ENCODE results near the gene AKT1S1.

AKT1S1 gene

GRCh38 chr19:49849433-49850220 lies 27.5 kb downstream of the AKT1S1 start:
- Mint-ChIP-seq H3K9me3 (peaks cover 9% of the 10 kb centered on the region), H3K4me1 (peaks cover 49% of the 10 kb centered on the region), H3K27ac (peak overlapping the region; percentile 72), H3K27me3 (no peaks in the 10 kb centered on the region), H3K4me3 (peak overlapping the region; percentile 84), H3K36me3 (ENCODE audit: low read depth) (peaks cover 7% of the 10 kb centered on the region)
- DNase-seq = no peak
- ATAC-seq = no peak

GRCh38 chr19:49848938-49849337 lies 28.2 kb downstream of the AKT1S1 start:
- no peak for ATAC-seq
- H3K4me1 Mint-ChIP-seq = peaks cover 49% of the 10 kb centered on the region
- peak overlapping the region; percentile 72 for H3K27ac Mint-ChIP-seq
- H3K36me3 Mint-ChIP-seq (ENCODE audit: low read depth) = peaks cover 7% of the 10 kb centered on the region
- peaks cover 9% of the 10 kb centered on the region for H3K9me3 Mint-ChIP-seq
- H3K4me3 Mint-ChIP-seq = peak overlapping the region; percentile 60
- no peak for DNase-seq
- H3K27me3 Mint-ChIP-seq = no peaks in the 10 kb centered on the region

GRCh38 chr19:49847731-49848696 lies 29.1 kb downstream of the AKT1S1 start:
- ATAC-seq (no peak), DNase-seq (no peak)
- Mint-ChIP-seq H3K27me3 (no peaks in the 10 kb centered on the region), H3K27ac (peak overlapping the region; percentile 46), H3K4me3 (no peak overlapping the region), H3K9me3 (peaks cover 9% of the 10 kb centered on the region), H3K4me1 (peaks cover 41% of the 10 kb centered on the region), H3K36me3 (ENCODE audit: low read depth) (peaks cover 7% of the 10 kb centered on the region)

- Mint-ChIP-seq H3K27me3 (no peaks in the 10 kb centered on the region), H3K27ac (no peak overlapping the region), H3K9me3 (peaks cover 9% of the 10 kb centered on the region), H3K4me1 (peaks cover 28% of the 10 kb centered on the region), H3K36me3 (ENCODE audit: low read depth) (peaks cover 2% of the 10 kb centered on the region), H3K4me3 (no peak overlapping the region)
- DNase-seq (no peak), ATAC-seq (no peak)
These were observed 30.7 kb downstream of the AKT1S1 start for GRCh38 chr19:49846408-49846807.

- Mint-ChIP-seq H3K9me3 (peaks cover 9% of the 10 kb centered on the region), H3K27ac (no peak overlapping the region), H3K27me3 (no peaks in the 10 kb centered on the region), H3K36me3 (ENCODE audit: low read depth) (peaks cover 5% of the 10 kb centered on the region), H3K4me1 (peaks cover 25% of the 10 kb centered on the region), H3K4me3 (no peak overlapping the region)
- ATAC-seq = no peak
- DNase-seq = no peak
These were observed 31.7 kb downstream of the AKT1S1 start for GRCh38 chr19:49845414-49845813.

DNA sequence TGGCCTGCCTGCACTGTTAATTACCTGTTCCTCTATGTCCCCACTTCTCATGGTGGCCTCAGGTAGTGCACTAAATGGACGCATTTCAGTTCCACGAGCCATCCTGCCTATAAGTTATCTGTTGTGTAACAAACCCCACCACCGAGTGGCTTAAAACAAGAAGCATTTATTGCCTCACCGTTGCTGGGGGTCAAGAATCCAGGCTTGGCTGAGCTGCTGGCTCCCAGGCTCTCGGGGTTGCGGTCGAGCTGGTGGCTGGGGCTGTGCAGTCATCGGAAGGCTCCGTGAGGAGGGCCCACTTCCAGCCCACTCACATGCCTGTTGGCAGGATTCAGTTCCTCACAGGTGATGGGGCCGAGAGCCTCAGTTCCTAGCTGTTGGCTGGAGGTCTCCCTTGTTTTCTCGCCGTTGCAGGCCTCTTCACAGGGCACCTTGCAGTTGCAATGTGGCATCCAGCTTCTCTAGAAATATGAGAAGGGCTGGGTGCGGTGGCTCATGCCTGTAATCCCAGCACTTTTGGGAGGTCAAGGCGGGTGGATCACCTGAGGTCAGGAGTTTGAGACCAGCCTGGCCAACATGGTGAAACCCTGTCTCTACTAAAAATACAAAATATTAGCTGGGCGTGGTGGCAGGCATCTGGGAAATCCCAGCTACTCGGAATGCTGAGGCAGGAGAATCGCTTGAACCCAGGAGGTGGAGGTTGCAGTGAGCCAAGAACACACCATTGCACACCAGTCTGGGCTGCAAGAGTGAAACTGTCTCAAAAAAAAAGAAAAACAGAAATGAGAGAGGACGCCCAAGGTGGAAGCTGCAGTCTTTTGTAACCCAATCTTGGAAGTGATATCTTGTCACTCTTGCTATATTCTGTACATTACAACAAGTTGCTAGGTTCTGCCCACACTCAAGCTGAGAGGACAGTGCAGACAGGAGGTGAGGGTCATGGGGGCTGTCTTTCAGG lies 32.7 kb downstream of the AKT1S1 start:
- H3K36me3 Mint-ChIP-seq (ENCODE audit: low read depth) = peaks cover 5% of the 10 kb centered on the region
- peaks cover 16% of the 10 kb centered on the region for H3K4me1 Mint-ChIP-seq
- DNase-seq = no peak
- no peak for ATAC-seq
- H3K4me3 Mint-ChIP-seq = no peak overlapping the region
- peaks cover 4% of the 10 kb centered on the region for H3K9me3 Mint-ChIP-seq
- H3K27ac Mint-ChIP-seq = no peak overlapping the region
- no peaks in the 10 kb centered on the region for H3K27me3 Mint-ChIP-seq

DNA sequence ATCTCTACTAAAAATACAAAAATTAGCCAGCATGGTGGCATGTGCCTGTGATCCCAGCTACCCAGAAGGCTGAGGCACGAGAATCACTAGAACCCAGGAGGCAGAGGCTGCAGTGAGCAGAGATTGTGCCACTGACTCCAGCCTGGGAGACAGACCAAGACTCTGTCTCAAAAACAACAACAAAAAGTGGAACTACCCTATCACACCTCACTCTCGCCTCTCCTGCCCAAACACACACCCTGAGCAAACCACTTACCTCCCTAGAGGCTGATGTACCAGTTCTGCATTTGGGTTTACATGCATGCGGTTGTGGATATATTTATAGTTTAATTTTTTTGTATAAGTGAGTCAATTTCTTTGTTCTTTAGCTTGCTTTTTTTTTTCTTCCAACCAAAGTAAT lies 33.9 kb downstream of the AKT1S1 start:
- no peak for DNase-seq
- H3K9me3 Mint-ChIP-seq = no peaks in the 10 kb centered on the region
- no peak overlapping the region for H3K4me3 Mint-ChIP-seq
- no peak for ATAC-seq
- H3K4me1 Mint-ChIP-seq = peaks cover 4% of the 10 kb centered on the region
- no peaks in the 10 kb centered on the region for H3K27me3 Mint-ChIP-seq
- no peak overlapping the region for H3K27ac Mint-ChIP-seq
- H3K36me3 Mint-ChIP-seq (ENCODE audit: low read depth) = peaks cover 11% of the 10 kb centered on the region

DNA sequence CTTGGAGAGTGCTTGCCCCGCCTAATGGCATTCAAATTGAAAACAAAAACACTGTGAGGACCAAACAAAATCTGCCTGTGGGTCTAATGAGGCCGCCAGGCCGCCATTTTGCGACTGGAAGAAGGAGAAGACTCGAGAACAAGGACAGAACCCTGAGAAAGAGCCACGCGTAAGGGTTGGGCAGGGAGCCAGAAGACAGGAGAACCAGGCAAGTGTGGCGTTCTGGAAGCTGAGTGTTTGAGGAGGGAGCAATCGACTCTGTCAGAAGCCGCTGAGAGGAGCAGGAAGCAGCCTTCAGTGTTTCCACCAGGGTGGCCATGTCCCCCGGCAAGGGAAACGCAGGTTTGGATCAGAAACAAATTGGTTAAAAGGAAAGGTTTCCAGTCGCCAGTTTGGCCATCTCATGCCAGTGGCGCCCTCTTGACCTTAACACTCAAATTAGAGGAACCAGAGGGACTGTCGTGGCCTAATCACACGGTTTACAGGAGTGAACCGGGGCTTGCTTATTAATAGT lies 36.4 kb downstream of the AKT1S1 start:
- Mint-ChIP-seq H3K36me3 (ENCODE audit: low read depth) (peaks cover 19% of the 10 kb centered on the region), H3K27me3 (no peaks in the 10 kb centered on the region), H3K4me3 (no peak overlapping the region), H3K9me3 (no peaks in the 10 kb centered on the region), H3K27ac (no peak overlapping the region), H3K4me1 (no peaks in the 10 kb centered on the region)
- ATAC-seq (no peak), DNase-seq (no peak)

GRCh38 chr19:49840321-49840720 lies 36.8 kb downstream of the AKT1S1 start:
- ATAC-seq (no peak), DNase-seq (no peak)
- Mint-ChIP-seq H3K4me1 (no peaks in the 10 kb centered on the region), H3K27ac (no peak overlapping the region), H3K27me3 (no peaks in the 10 kb centered on the region), H3K9me3 (no peaks in the 10 kb centered on the region), H3K4me3 (no peak overlapping the region), H3K36me3 (ENCODE audit: low read depth) (peaks cover 19% of the 10 kb centered on the region)

DNA sequence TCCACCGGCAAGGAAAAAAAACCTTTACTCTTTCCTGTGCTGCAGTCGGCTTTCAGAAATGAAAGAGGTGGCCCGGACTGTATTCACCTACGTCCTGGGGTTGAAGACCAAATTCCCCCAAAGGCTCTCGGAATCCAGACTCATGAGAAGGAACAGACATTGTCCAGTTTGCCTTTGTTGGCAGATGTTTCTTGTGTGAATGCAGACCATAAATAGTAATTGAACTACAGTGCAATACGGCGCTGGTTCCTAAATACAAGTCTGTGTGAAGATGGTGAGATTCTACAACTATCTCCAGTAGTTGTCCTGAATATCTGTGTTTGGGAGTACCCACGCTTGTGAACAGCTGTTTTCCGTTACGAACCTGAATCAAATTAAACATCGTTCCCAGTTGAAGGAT lies 37.4 kb downstream of the AKT1S1 start:
- no peak overlapping the region for H3K4me3 Mint-ChIP-seq

DNA sequence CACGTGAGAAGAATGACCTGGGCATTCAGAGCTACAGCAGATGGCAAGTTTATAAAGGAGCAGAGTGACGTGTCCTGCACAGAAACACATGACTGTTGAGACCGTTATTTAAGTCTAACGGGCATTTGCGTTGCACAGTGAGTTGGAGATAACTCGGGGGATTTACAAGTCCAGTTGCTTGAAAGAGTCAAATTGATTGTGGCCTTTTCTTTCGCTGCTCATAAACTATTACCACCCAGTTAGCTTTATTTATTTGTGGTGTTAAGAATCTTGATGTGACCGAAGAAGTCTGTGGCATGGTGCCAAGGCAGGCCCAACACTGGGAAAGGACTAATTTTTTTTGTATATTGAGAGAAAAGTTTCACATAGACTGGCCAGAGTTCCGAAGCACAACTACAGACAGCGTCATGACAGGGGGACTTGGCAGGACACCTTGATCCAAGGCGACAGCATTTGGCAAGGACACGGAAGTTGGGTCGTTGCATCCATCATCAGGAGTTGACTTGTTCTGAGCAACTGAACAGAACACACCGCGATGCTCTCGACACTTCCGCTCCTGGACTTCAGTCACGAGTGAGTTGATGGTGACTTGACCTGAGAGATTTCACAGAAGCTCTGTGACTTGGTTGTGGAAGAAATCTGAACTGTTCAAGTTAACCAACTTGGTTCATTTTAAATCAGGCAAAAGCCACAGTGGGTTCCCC lies 38.1 kb downstream of the AKT1S1 start:
- ATAC-seq = no peak
- no peak overlapping the region for H3K27ac Mint-ChIP-seq
- no peaks in the 10 kb centered on the region for H3K9me3 Mint-ChIP-seq
- no peak overlapping the region for H3K4me3 Mint-ChIP-seq
- peaks cover 23% of the 10 kb centered on the region for H3K36me3 Mint-ChIP-seq (ENCODE audit: low read depth)
- H3K27me3 Mint-ChIP-seq = no peaks in the 10 kb centered on the region
- no peak for DNase-seq
- no peaks in the 10 kb centered on the region for H3K4me1 Mint-ChIP-seq

More for the DNA sequence above, 37.4 kb downstream of the AKT1S1 start:
- Mint-ChIP-seq H3K4me1 (no peaks in the 10 kb centered on the region), H3K27ac (no peak overlapping the region), H3K36me3 (ENCODE audit: low read depth) (peaks cover 21% of the 10 kb centered on the region), H3K9me3 (no peaks in the 10 kb centered on the region), H3K27me3 (no peaks in the 10 kb centered on the region)
- ATAC-seq (no peak), DNase-seq (no peak)

DNA sequence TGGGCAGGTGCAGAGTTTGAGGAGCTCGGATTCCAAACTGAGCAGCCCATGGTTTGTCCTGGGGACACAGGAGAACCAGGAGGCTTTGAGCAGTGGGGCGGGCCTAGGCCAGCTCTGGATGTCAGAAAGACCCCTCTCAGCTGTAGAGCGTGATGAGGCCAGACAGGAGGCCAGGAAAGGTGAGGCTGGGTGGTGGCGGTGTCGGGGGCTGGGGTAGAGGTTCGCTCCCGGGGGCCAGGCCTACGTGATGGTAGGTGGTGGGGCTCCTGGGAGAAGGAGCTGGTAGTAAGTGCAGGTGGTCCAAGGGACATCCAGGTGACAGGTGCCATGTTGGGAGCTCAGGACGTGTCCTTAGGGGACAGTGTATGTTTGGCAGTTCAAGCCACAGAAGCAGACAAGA lies 39.7 kb downstream of the AKT1S1 start:
- DNase-seq (no peak), ATAC-seq (no peak)
- Mint-ChIP-seq H3K27me3 (no peaks in the 10 kb centered on the region), H3K9me3 (no peaks in the 10 kb centered on the region), H3K27ac (no peak overlapping the region), H3K4me3 (no peak overlapping the region), H3K36me3 (ENCODE audit: low read depth) (peaks cover 23% of the 10 kb centered on the region), H3K4me1 (no peaks in the 10 kb centered on the region)

GRCh38 chr19:49837009-49837310 lies 40.2 kb downstream of the AKT1S1 start:
- Mint-ChIP-seq H3K27ac (no peak overlapping the region), H3K27me3 (no peaks in the 10 kb centered on the region), H3K4me1 (no peaks in the 10 kb centered on the region), H3K9me3 (no peaks in the 10 kb centered on the region), H3K4me3 (no peak overlapping the region), H3K36me3 (ENCODE audit: low read depth) (peaks cover 23% of the 10 kb centered on the region)
- ATAC-seq (no peak), DNase-seq (no peak)
